Esophagus squamous epithelium (tissue), 4 donors: ENCODE results near the gene A2ML1.

Experiments
- POLR2A ChIP-seq, 4 donors: fragments of 450-650 bp; IDR thresholded peaks; one replicate each; pipeline ENCODE4 v1.6.1; 2017; ENCODE audit warnings: antibody characterized with exemption in 4 of 4, mild to moderate bottlenecking in 4 of 4, moderate library complexity in 3 of 4
- TF ChIP-seq, protein P1 (sequence below), 6 experiments: fragments of 450-650 bp in 4 of 6; fragments of 200-600 bp in 2 of 6; sonication (generic) in 2 of 6; IDR thresholded peaks; one replicate each; pipeline ENCODE4 v1.5.1; 2016 to 2019; ENCODE audit warnings: antibody characterized with exemption in 6 of 6, mild to moderate bottlenecking in 4 of 6, moderate library complexity in 4 of 6

DNA sequence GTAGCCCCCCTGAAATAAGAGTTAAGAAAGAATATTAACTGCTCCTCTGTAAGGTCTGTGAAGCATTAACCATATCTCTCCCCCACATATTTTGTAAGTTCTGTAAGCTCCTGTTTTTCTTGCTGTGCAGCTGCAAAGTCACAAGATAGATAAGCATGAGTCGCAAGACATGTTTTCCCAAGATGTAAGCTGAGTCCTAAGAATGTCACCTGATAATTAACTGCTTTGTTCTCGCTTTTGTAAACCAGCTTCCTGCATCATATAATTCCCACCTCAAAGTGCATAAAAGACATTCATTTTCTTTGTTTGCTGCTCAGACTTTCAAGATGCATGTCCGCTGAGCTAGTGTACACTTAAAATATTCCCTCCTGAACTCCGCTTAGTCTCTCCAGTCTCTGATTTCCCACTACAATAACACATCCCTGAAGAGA, 64.9 kb downstream of the A2ML1 start:
- TF ChIP-seq, protein P1, sequence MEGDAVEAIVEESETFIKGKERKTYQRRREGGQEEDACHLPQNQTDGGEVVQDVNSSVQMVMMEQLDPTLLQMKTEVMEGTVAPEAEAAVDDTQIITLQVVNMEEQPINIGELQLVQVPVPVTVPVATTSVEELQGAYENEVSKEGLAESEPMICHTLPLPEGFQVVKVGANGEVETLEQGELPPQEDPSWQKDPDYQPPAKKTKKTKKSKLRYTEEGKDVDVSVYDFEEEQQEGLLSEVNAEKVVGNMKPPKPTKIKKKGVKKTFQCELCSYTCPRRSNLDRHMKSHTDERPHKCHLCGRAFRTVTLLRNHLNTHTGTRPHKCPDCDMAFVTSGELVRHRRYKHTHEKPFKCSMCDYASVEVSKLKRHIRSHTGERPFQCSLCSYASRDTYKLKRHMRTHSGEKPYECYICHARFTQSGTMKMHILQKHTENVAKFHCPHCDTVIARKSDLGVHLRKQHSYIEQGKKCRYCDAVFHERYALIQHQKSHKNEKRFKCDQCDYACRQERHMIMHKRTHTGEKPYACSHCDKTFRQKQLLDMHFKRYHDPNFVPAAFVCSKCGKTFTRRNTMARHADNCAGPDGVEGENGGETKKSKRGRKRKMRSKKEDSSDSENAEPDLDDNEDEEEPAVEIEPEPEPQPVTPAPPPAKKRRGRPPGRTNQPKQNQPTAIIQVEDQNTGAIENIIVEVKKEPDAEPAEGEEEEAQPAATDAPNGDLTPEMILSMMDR (IDR thresholded peaks at IDR 0.05) = no peak
- TF ChIP-seq POLR2A (IDR thresholded peaks at IDR 0.05) = no peak
